Stimulated activated naive B cell treated with anti-CD40 and anti-IgM and Interleukin-4, amounts not matched to agents 10 μg/mL and 1 μg/mL and 100 μg/mL, for 72 hours (primary cell): Measurements from ENCODE around the gene KIF1A.

Source experiments
- ATAC-seq, 2 donors: fragments of 150-1000 bp; cut with Tn5 transposase; replicated peaks; 2 replicates each; pipeline ENCODE4 v1.10.0; 2021; ENCODE audit warnings: moderate library complexity in 1 of 2
- DNase-seq: peaks from one replicate; pipeline ENCODE4 v3.0.0; 2021
- H3K27ac Mint-ChIP-seq: one replicate; pipeline ENCODE4 v1.8.0; 2022; ENCODE audit warnings: mild to moderate bottlenecking, mixed read lengths
- H3K27me3 Mint-ChIP-seq, 2 donors: one replicate each; pipeline ENCODE4 v1.8.0; 2022; ENCODE audit warnings: mixed read lengths in 2 of 2
- H3K36me3 Mint-ChIP-seq, 2 donors: one replicate each; pipeline ENCODE4 v1.8.0; 2022; ENCODE audit warnings: mixed read lengths in 2 of 2, mild to moderate bottlenecking in 1 of 2
- H3K4me1 Mint-ChIP-seq, 2 donors: one replicate each; pipeline ENCODE4 v1.8.0; 2022; ENCODE audit warnings: mixed read lengths in 2 of 2, mild to moderate bottlenecking in 1 of 2
- H3K4me3 Mint-ChIP-seq, 2 donors: one replicate each; pipeline ENCODE4 v1.8.0; 2022; ENCODE audit warnings: mild to moderate bottlenecking in 2 of 2, mixed read lengths in 2 of 2, moderate library complexity in 1 of 2
- H3K9me3 Mint-ChIP-seq, 2 donors: one replicate each; pipeline ENCODE4 v1.8.0; 2022; ENCODE audit warnings: mixed read lengths in 2 of 2, mild to moderate bottlenecking in 1 of 2

Gene KIF1A

GRCh38 chr2:240672701-240673190 is 147.3 kb downstream of the KIF1A start:
- DNase-seq (no peak), ATAC-seq (no peak)
- Mint-ChIP-seq H3K27ac (no peak overlapping the region), H3K4me1 (peaks cover 0 to 2% of the 10 kb centered on the region in 2 donors), H3K4me3 (no peak overlapping the region), H3K9me3 (no peaks in the 10 kb centered on the region), H3K27me3 (peaks cover 23 to 38% of the 10 kb centered on the region in 2 donors), H3K36me3 (peaks cover 0 to 1% of the 10 kb centered on the region in 2 donors)

DNA sequence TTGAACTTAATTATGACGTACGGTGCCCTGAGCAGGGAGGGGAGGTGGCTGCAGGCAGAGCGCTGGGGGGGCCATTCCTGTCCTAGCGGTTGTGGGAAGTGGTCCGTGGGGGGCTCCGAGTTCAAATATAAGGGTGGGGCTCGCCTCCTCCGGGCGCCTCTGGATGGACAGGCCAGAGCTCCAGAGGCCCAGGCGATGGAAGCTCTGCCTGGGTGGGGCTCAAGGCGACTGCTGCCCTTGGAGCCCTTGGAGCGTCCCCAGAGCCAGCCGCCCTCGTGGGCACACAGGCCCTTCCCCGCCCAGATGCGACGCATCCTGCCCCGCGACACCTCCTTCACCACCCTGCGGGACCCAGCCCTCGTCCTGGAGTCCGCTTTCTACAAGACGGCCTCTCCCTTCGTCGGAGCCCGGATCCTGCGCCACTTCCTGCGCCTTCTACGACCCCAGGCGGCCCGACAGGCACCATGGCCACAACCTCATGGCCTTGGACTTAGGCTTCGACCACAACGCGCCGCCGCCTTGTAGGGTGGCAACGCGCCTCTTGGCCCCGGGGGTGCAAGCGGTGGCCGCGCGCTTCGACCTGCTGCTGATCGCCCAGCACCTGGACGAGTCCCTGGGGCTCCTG is 147.8 kb downstream of the KIF1A start:
- Mint-ChIP-seq H3K27ac (no peak overlapping the region), H3K9me3 (no peaks in the 10 kb centered on the region), H3K4me1 (peaks cover 0 to 2% of the 10 kb centered on the region in 2 donors), H3K36me3 (peaks cover 0 to 1% of the 10 kb centered on the region in 2 donors), H3K4me3 (no peak overlapping the region), H3K27me3 (peaks cover 28 to 43% of the 10 kb centered on the region in 2 donors)
- DNase-seq (no peak), ATAC-seq (no peak)

GRCh38 chr2:240670950-240671349 is 149.1 kb downstream of the KIF1A start:
- H3K4me1 Mint-ChIP-seq: peaks cover 0 to 2% of the 10 kb centered on the region in 2 donors
- ATAC-seq (no peak), DNase-seq (no peak)
- peaks cover 35 to 53% of the 10 kb centered on the region in 2 donors for H3K27me3 Mint-ChIP-seq
- H3K9me3 Mint-ChIP-seq: peaks cover 1 to 4% of the 10 kb centered on the region in 2 donors
- no peak overlapping the region for H3K27ac Mint-ChIP-seq
- H3K36me3 Mint-ChIP-seq: peaks cover 0 to 1% of the 10 kb centered on the region in 2 donors
- H3K4me3 Mint-ChIP-seq: no peak overlapping the region

- no peak overlapping the region for H3K4me3 Mint-ChIP-seq
- ATAC-seq (no peak), DNase-seq (no peak)
- peaks cover 0 to 1% of the 10 kb centered on the region in 2 donors for H3K36me3 Mint-ChIP-seq
- peaks cover 0 to 2% of the 10 kb centered on the region in 2 donors for H3K4me1 Mint-ChIP-seq
- H3K27ac Mint-ChIP-seq: no peak overlapping the region
- peaks cover 36 to 53% of the 10 kb centered on the region in 2 donors for H3K27me3 Mint-ChIP-seq
- peaks cover 1 to 6% of the 10 kb centered on the region in 2 donors for H3K9me3 Mint-ChIP-seq
Measured at GRCh38 chr2:240670402-240670801, 149.6 kb downstream of the KIF1A start.

- Mint-ChIP-seq H3K36me3 (no peaks in the 10 kb centered on the region), H3K4me1 (no peaks in the 10 kb centered on the region), H3K4me3 (no peak overlapping the region), H3K27me3 (peaks cover 27 to 50% of the 10 kb centered on the region in 2 donors), H3K9me3 (peaks cover 9 to 14% of the 10 kb centered on the region in 2 donors), H3K27ac (no peak overlapping the region)
- no peak for ATAC-seq
- no peak for DNase-seq
Measured at GRCh38 chr2:240664622-240665021, 155.4 kb downstream of the KIF1A start.
